ENCODE results near the gene BMI1.
"Not testable (repeated sequence)": the region's sequence is repeated elsewhere in the genome, so short reads cannot be mapped to it uniquely, and the experiment has no call there.

The BMI1 gene

GRCh38 chr10:22340329-22341189 is 19.7 kb downstream of the BMI1 start:
- peak; percentile 87 for DNase-seq (ENCODE audit: low spot score)

GRCh38 chr10:22341190-22341925 is 20.5 kb downstream of the BMI1 start:
- peak; percentile 71 for DNase-seq (ENCODE audit: low spot score)

- DNase-seq (ENCODE audit: low spot score) = no peak
Measured at GRCh38 chr10:22341926-22342196, 21.0 kb downstream of the BMI1 start.

- DNase-seq (ENCODE audit: low spot score) = no peak
Measured at GRCh38 chr10:22342421-22342820, 21.5 kb downstream of the BMI1 start.

- no peak for DNase-seq (ENCODE audit: low spot score)
Measured at GRCh38 chr10:22343731-22344130, 22.8 kb downstream of the BMI1 start.

GRCh38 chr10:22344249-22344648 is 23.4 kb downstream of the BMI1 start:
- no peak for DNase-seq (ENCODE audit: low spot score)

- DNase-seq (ENCODE audit: low spot score) = no peak
Measured at GRCh38 chr10:22344781-22345300, 23.9 kb downstream of the BMI1 start.

GRCh38 chr10:22345301-22346095 is 24.6 kb downstream of the BMI1 start, which contains the start of gene SPAG6:
Gene SPAG6, plus strand, starts transcription at chr10:22345496. Its CDS starts 116 bp downstream, at chr10:22345612.
- peak; percentile 85 for DNase-seq (ENCODE audit: low spot score)

GRCh38 chr10:22346096-22346661 is 25.3 kb downstream of the BMI1 start:
- DNase-seq (ENCODE audit: low spot score) = no peak

- no peak for DNase-seq (ENCODE audit: low spot score)
Measured at GRCh38 chr10:22349755-22350154, 28.9 kb downstream of the BMI1 start.

GRCh38 chr10:22351131-22351703 is 30.3 kb downstream of the BMI1 start:
- no peak for DNase-seq (ENCODE audit: low spot score)

GRCh38 chr10:22356324-22356873 is 35.5 kb downstream of the BMI1 start:
- DNase-seq (ENCODE audit: low spot score) = no peak

- not testable (repeated sequence) for DNase-seq (ENCODE audit: low spot score)
Measured at GRCh38 chr10:22357770-22358169, 36.9 kb downstream of the BMI1 start.

GRCh38 chr10:22363305-22363704 is 42.4 kb downstream of the BMI1 start:
- DNase-seq (ENCODE audit: low spot score) = no peak

- no peak for DNase-seq (ENCODE audit: low spot score)
Measured at GRCh38 chr10:22364407-22365140, 43.7 kb downstream of the BMI1 start.

- DNase-seq (ENCODE audit: low spot score) = no peak
Measured at GRCh38 chr10:22365233-22365632, 44.3 kb downstream of the BMI1 start.

GRCh38 chr10:22365644-22366434 is 44.9 kb downstream of the BMI1 start:
- no peak for DNase-seq (ENCODE audit: low spot score)

GRCh38 chr10:22366435-22366703 is 45.5 kb downstream of the BMI1 start:
- no peak for DNase-seq (ENCODE audit: low spot score)

GRCh38 chr10:22366771-22367170 is 45.9 kb downstream of the BMI1 start:
- no peak for DNase-seq (ENCODE audit: low spot score)

- DNase-seq (ENCODE audit: low spot score) = no peak
Measured at GRCh38 chr10:22367471-22367870, 46.6 kb downstream of the BMI1 start.
